GM12878 (cell line): ENCODE data around the gene KRCC1. TPM values are rescaled to one million over a fixed set of nuclear protein-coding genes. Genes with fewer than 3 reads are reported as not detected.
A peak's percentile ranks its signal among the peaks of the same experiment; 100 is the strongest.

Experiments used
- ATAC-seq: fragments of 200-7000 bp; cut with Tn5 transposase; 3 replicates; pipeline ENCODE4 v1.9.1; 2020; ENCODE audit warnings: mild to moderate bottlenecking, moderate library complexity
- BruUV-seq: library from RNA; stranded (reverse); fragments of 400-500 nt; replicated peaks from 2 replicates; lab custom pipeline; 2021; lab: Mats Ljungman, UMichigan
- CTCF ChIA-PET: fragments of 300-600 bp; sonication (Branson Sonifier 250); formaldehyde crosslinking; extraction: SDS; loops from one replicate; lab custom pipeline; 2021; ENCODE audit warnings: inconsistent platforms; lab: Yijun Ruan, JAX
- POLR2A ChIA-PET: fragments of 350-600 bp; formaldehyde crosslinking; extraction: SDS; loops from one replicate; lab custom pipeline; 2021; ENCODE audit warnings: inconsistent platforms; lab: Charles Lee
- RAD21 ChIA-PET: fragments of 300-600 bp; sonication (Branson Sonifier 250); formaldehyde crosslinking; loops from one replicate; lab custom pipeline; 2023; ENCODE audit warnings: antibody characterized with exemption; ENCODE audit not compliant: unreplicated experiment; lab: Charles Lee
- SMC1A ChIA-PET: fragments of 300-600 bp; sonication (Branson Sonifier 250); formaldehyde crosslinking; loops from one replicate; lab custom pipeline; 2023; ENCODE audit not compliant: unreplicated experiment, uncharacterized antibody; lab: Charles Lee
- DNase-seq: peaks from one replicate; pipeline ENCODE4 v3.0.0-alpha.2; 2011; ENCODE audit warnings: low read depth, low spot score
- FAIRE-seq: peaks from 3 replicates; lab custom pipeline; 2011; peaks lifted over from hg19 to GRCh38; lab: Jason Lieb, UNC
- H2AFZ ChIP-seq: 2 replicates; pipeline ENCODE4 v1.6.0; 2011; ENCODE audit warnings: low read depth, low read length, control low read depth; ENCODE audit not compliant: control insufficient read depth
- H3K27ac ChIP-seq: 2 replicates; pipeline ENCODE4 v1.5.1; 2011; ENCODE audit warnings: control low read depth; ENCODE audit not compliant: control insufficient read depth, insufficient read depth
- H3K27me3 ChIP-seq, 2 experiments: replicated peaks in 1 of 2; 2 replicates each; pipeline versions ENCODE4 v1.6.0 to v1.6.1; 2011; ENCODE audit warnings: low read length in 1 of 2; ENCODE audit not compliant: control insufficient read depth in 2 of 2, insufficient read depth in 2 of 2
- H3K36me3 ChIP-seq, 2 experiments: 2 replicates each; pipeline ENCODE4 v1.5.1; 2011; ENCODE audit warnings: low read length in 1 of 2; ENCODE audit not compliant: control insufficient read depth in 2 of 2, insufficient read depth in 2 of 2
- H3K4me1 ChIP-seq: 2 replicates; pipeline ENCODE4 v1.6.1; 2011; ENCODE audit warnings: mild to moderate bottlenecking, low read length, moderate library complexity, mixed read lengths; ENCODE audit not compliant: control insufficient read depth, insufficient read depth
- H3K4me2 ChIP-seq: 2 replicates; pipeline ENCODE4 v1.6.0; 2011; ENCODE audit warnings: control low read depth; ENCODE audit not compliant: control insufficient read depth, insufficient read depth
- H3K4me3 ChIP-seq: fragments of 200-600 bp; sonication (generic); 2 replicates; pipeline ENCODE4 v1.5.1; 2016
- H3K79me2 ChIP-seq: 2 replicates; pipeline ENCODE4 v1.6.0; 2011; ENCODE audit warnings: low read length; ENCODE audit not compliant: control insufficient read depth, insufficient read depth
- H3K9ac ChIP-seq: 2 replicates; pipeline ENCODE4 v1.8.0; 2011; ENCODE audit warnings: low read length, control low read depth, mixed read lengths; ENCODE audit not compliant: control insufficient read depth, insufficient read depth
- H3K9me3 ChIP-seq: replicated peaks from 3 replicates; pipeline ENCODE4 v1.5.1; 2011; ENCODE audit warnings: mild to moderate bottlenecking, low read length; ENCODE audit not compliant: control insufficient read depth, insufficient read depth
- H4K20me1 ChIP-seq: 2 replicates; pipeline ENCODE4 v1.6.0; 2011; ENCODE audit not compliant: control insufficient read depth, insufficient read depth
- BHLHE40 ChIP-seq, 2 experiments: fragments of 450-650 bp in 1 of 2; IDR thresholded peaks; 2 replicates each; pipeline ENCODE4 v1.6.1; 2011 to 2017; ENCODE audit warnings: low read depth in 2 of 2, borderline replicate concordance in 1 of 2, improper control_type of control experiment in 1 of 2, low read length in 1 of 2, mild to moderate bottlenecking in 1 of 2
- EZH2 ChIP-seq: IDR thresholded peaks from 2 replicates; pipeline ENCODE4 v1.6.1; 2012; ENCODE audit warnings: low read depth, mild to moderate bottlenecking, control low read depth, inconsistent platforms, low read length, borderline replicate concordance; ENCODE audit not compliant: control insufficient read depth
- GATAD2B ChIP-seq: fragments of 450-650 bp; conservative IDR thresholded peaks from 2 replicates; pipeline ENCODE4 v1.6.1; 2017; ENCODE audit warnings: low read depth, mild to moderate bottlenecking, moderate library complexity
- IRF5 ChIP-seq: fragments of 450-650 bp; IDR thresholded peaks from 2 replicates; pipeline ENCODE4 v1.6.1; 2017; ENCODE audit warnings: borderline replicate concordance
- KLF5 ChIP-seq: fragments of 450-650 bp; IDR thresholded peaks from 2 replicates; pipeline ENCODE4 v1.6.1; 2014; ENCODE audit warnings: mild to moderate bottlenecking; ENCODE audit not compliant: partially characterized antibody
- MXI1 ChIP-seq: fragments of 150-350 bp; IDR thresholded peaks from 2 replicates; pipeline ENCODE4 v1.6.1; 2011; ENCODE audit warnings: low read depth, mild to moderate bottlenecking, inconsistent platforms, low read length, improper control_type of control experiment
- NRF1 ChIP-seq: conservative IDR thresholded peaks from 2 replicates; pipeline ENCODE4 v1.6.1; 2011; ENCODE audit warnings: mild to moderate bottlenecking, low read depth, low read length, improper control_type of control experiment
- POU2F2 ChIP-seq: IDR thresholded peaks from 3 replicates; pipeline ENCODE4 v1.6.1; 2011; ENCODE audit warnings: low read depth, mild to moderate bottlenecking, low read length, borderline replicate concordance
- RAD21 ChIP-seq: IDR thresholded peaks from 2 replicates; pipeline ENCODE4 v1.6.1; 2011; ENCODE audit warnings: mild to moderate bottlenecking, low read depth, low read length, moderate library complexity; ENCODE audit not compliant: insufficient read depth
- RFX5 ChIP-seq: IDR thresholded peaks from 2 replicates; pipeline ENCODE4 v1.6.1; 2011; ENCODE audit warnings: low read depth, low read length, improper control_type of control experiment
- SREBF2 ChIP-seq: IDR thresholded peaks from 2 replicates; pipeline ENCODE4 v1.6.1; 2012; ENCODE audit warnings: mild to moderate bottlenecking, low read length
- SRF ChIP-seq, 2 experiments: IDR thresholded peaks; 2 replicates each; pipeline ENCODE4 v1.6.1; 2011; ENCODE audit warnings: low read depth in 2 of 2, low read length in 2 of 2, mild to moderate bottlenecking in 1 of 2, moderate library complexity in 1 of 2
- STAT1 ChIP-seq: fragments of 450-650 bp; conservative IDR thresholded peaks from 2 replicates; pipeline ENCODE4 v1.6.1; 2014; ENCODE audit warnings: antibody characterized with exemption, mild to moderate bottlenecking
- SUZ12 ChIP-seq: fragments of 200-600 bp; sonication (generic); IDR thresholded peaks from one replicate; pipeline ENCODE4 v1.6.1; 2018; ENCODE audit warnings: antibody characterized with exemption, mild to moderate bottlenecking; ENCODE audit not compliant: unreplicated experiment
- ZNF384 ChIP-seq: IDR thresholded peaks from 2 replicates; pipeline ENCODE4 v1.6.1; 2012; ENCODE audit warnings: low read depth, mild to moderate bottlenecking, low read length, improper control_type of control experiment, borderline replicate concordance
- ZZZ3 ChIP-seq: IDR thresholded peaks from 2 replicates; pipeline ENCODE4 v1.6.1; 2011; ENCODE audit warnings: low read depth; ENCODE audit not compliant: control insufficient read depth, insufficient read length
- WGBS: methylation state at CpG from one replicate; pipeline ENCODE4 v1.1.6; 2016; ENCODE audit warnings: low lambda C conversion rate; ENCODE audit not compliant: insufficient replicate concordance, insufficient coverage; ENCODE audit errors: missing lambda C conversion rate; 5-methylcytosine and 5-hydroxymethylcytosine counted together
- in situ Hi-C: fragments of 300-500 bp; cut with MboI; formaldehyde crosslinking; loops from 9 replicates; pipeline ENCODE4 v1.14.3; 2018; ENCODE audit warnings: mixed read lengths
- intact Hi-C: fragments of 100-400 bp; cut with micrococcal nuclease; formaldehyde crosslinking; loops from one replicate; pipeline ENCODE4 v1.14.2; 2022; ENCODE audit not compliant: unreplicated experiment
- polyA plus RNA-seq, 11 experiments: library from polyadenylated mRNA; depleted of rRNA in 4 of 11; unstranded in 6 of 11; stranded (reverse) in 5 of 11; fragments of >200 nt; fragmentation: Nextera tagmentation in 4 of 11; fragmentation: Illumina TruSeq in 1 of 11; extraction: Ambion mirVana in 4 of 11; extraction: Trizol in 1 of 11; gene quantifications; 1 replicate in 1 of 11; 2 replicates in 10 of 11; pipeline versions ENCODE4 v1.2.1 to v1.2.3, GENCODE V29; 2011 to 2016; ENCODE audit warnings: inconsistent platforms in 2 of 11, missing spikeins in 2 of 11, low read depth in 1 of 11
- total RNA-seq, 4 experiments: library from RNA; depleted of rRNA in 3 of 4; stranded (reverse); fragments of >200 nt in 3 of 4; fragmentation: Illumina TruSeq in 1 of 4; extraction: Trizol in 1 of 4; gene quantifications; 2 replicates each; pipeline versions ENCODE4 v1.2.1 to v1.2.3, GENCODE V29; 2013 to 2021

The KRCC1 gene
- total and polyA plus RNA-seq, 10 of the 15 experiments (the other 5 are each of a cell fraction or from before 2014, with no cell fraction given) = 3.8 to 27.2 (median 12.5) TPM

- Histone ChIP-seq H3K27ac (no peak overlapping the region), H3K36me3 (no peaks in the 10 kb centered on the region; a peak in 1 of 4 replicates), H3K9ac (no peak overlapping the region), H2AFZ (no peak overlapping the region), H3K79me2 (no peaks in the 10 kb centered on the region), H4K20me1 (no peaks in the 10 kb centered on the region), H3K4me3 (no peak overlapping the region), H3K9me3 (no peaks in the 10 kb centered on the region), H3K4me1 (no peaks in the 10 kb centered on the region), H3K4me2 (0 out of 2 replicates have a peak overlapping the region, but pooled peaks have one; percentile 10), H3K27me3 (no peaks in the 10 kb centered on the region)
- FAIRE-seq (no peak), DNase-seq (no peak), ATAC-seq (no peak)
- intact Hi-C loops (no loop called here), in situ Hi-C loops (no loop called here)
- SMC1A ChIA-PET = interaction anchor here (0.7 to 1.4 kb wide), 2 partner anchors 12 to 1526 kb away, joined by 3 read pairs; no protein-coding TSS in a partner anchor
- TF ChIP-seq SRF (IDR thresholded peaks at IDR 0.05; ENCODE audit: low read depth in 2 of 2, low read length in 2 of 2) (0 out of 4 replicates have a peak, but pooled peaks of 1 of the 2 experiments have one; percentile 23), BHLHE40 (IDR thresholded peaks at IDR 0.05; ENCODE audit: borderline replicate concordance in 1 of 2, low read depth in 2 of 2, low read length in 1 of 2) (no peak)
- BruUV-seq = no TSS peak
- RAD21 ChIA-PET = no interaction called here
- WGBS = 96% methylated on average over 8 of the region's 10 CpGs
- CTCF ChIA-PET = no interaction called here
- POLR2A ChIA-PET = interaction anchor here (0.6 kb wide), 1 partner anchor 673 kb away, joined by 7 read pairs; no protein-coding TSS in a partner anchor
Observed at GRCh38 chr2:88027697-88028389, 27.7 kb downstream of the KRCC1 start.

- Histone ChIP-seq H3K27me3 (no peaks in the 10 kb centered on the region), H3K79me2 (no peaks in the 10 kb centered on the region), H3K36me3 (no peaks in the 10 kb centered on the region; a peak in 1 of 4 replicates), H4K20me1 (no peaks in the 10 kb centered on the region), H3K9me3 (no peaks in the 10 kb centered on the region; the same call in 2 of the 3 replicates), H3K4me2 (no peak overlapping the region), H3K27ac (no peak overlapping the region), H3K4me1 (no peaks in the 10 kb centered on the region), H2AFZ (no peak overlapping the region), H3K4me3 (no peak overlapping the region), H3K9ac (no peak overlapping the region)
- intact Hi-C loops (no loop called here), in situ Hi-C loops (loop anchor here (25.0 kb wide), 1 partner anchor 537 kb away; no protein-coding TSS in a partner anchor)
- FAIRE-seq (no peak), DNase-seq (no peak), ATAC-seq (no peak)
- ChIA-PET SMC1A (interaction anchor here (0.9 kb wide), 1 partner anchor 22 kb away, joined by 3 read pairs; no protein-coding TSS in a partner anchor), RAD21 (no interaction called here), POLR2A (no interaction called here), CTCF (no interaction called here)
- WGBS = 85% methylated on average over 6 of the region's 6 CpGs
- no TSS peak for BruUV-seq
- TF ChIP-seq POU2F2 = no peak
- no peak for TF ChIP-seq IRF5
- no peak for TF ChIP-seq NRF1
- TF ChIP-seq ZZZ3 = no peak
- TF ChIP-seq ZNF384 = no peak
- no peak for TF ChIP-seq RFX5
- no peak for TF ChIP-seq MXI1
- no peak for TF ChIP-seq RAD21
- no peak for TF ChIP-seq SUZ12
- TF ChIP-seq GATAD2B = no peak
- TF ChIP-seq KLF5 = no peak
- TF ChIP-seq STAT1 = no peak
- no peak for TF ChIP-seq SREBF2
- no peak for TF ChIP-seq EZH2
Observed at GRCh38 chr2:88024509-88024908, 31.1 kb downstream of the KRCC1 start.
